ENCODE results near the gene PLEKHG4. TPM values are rescaled to one million over a fixed set of nuclear protein-coding genes. Genes with fewer than 3 reads are reported as not detected.

The PLEKHG4 gene
- total and polyA plus RNA-seq, 9 of the 15 experiments (the other 6 are each of a cell fraction or from before 2014, with no cell fraction given): 3.7 to 36.8 (median 17.9) TPM

DNA sequence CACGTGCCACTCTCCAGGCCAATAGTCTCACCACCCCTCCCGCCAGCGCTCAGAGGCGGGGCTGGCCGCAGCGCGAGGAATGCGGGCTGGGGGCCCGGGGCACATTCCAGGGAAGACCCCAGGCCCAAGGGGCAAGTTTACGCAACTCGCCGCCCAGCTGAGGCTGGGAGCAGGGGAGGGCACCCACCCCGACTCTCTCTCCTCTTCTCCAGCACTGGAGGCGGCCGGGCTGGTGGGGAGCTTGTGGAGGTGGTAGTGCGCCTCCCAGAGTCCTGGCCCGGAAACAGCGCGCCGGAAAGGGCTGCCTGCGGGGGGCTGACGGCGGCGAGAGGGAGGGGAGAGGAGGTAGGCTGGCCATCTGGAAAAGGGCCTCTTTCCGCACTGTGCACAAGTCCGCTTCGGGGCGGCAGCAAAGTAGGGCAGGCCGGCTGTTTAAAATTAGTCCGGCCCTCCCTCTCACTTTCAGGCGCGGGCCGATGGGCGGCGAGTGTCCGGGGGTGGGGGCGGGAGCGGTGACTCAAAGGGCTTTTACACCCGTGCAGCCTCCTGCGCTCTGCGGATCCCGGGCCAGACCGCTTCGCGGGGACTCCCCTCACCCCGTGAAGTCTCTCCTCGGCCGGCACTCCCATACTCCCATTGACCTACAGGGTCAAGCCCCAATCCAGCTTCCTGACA lies 33.1 kb upstream of the PLEKHG4 start (continued):
- TF ChIP-seq SIN3B (IDR thresholded peaks at IDR 0.05; ENCODE audit: low read depth): peak; percentile 42; the same call in 1 of the 2 replicates
- no peak for TF ChIP-seq ZNF785 (CRISPR knock-in tag; IDR thresholded peaks at IDR 0.05)
- 0 out of 2 replicates have a peak, but pooled peaks have one; percentile 11 for TF ChIP-seq ZKSCAN1 (IDR thresholded peaks at IDR 0.05; ENCODE audit: low read depth, low read length)
- no peak for TF ChIP-seq ZNF316 (IDR thresholded peaks at IDR 0.05)
- TF ChIP-seq, protein P1, sequence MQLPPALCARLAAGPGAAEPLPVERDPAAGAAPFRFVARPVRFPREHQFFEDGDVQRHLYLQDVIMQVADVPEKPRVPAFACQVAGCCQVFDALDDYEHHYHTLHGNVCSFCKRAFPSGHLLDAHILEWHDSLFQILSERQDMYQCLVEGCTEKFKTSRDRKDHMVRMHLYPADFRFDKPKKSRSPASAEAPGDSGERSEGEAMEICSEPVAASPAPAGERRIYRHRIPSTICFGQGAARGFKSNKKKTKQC (CRISPR knock-in tag; IDR thresholded peaks at IDR 0.05): no peak
- TF ChIP-seq EGR1 (conservative IDR thresholded peaks at IDR 0.05): peak; percentile 84
- peak; percentile 79 for TF ChIP-seq ZBTB9 (CRISPR knock-in tag; IDR thresholded peaks at IDR 0.05)
- TF ChIP-seq SAP30 (IDR thresholded peaks at IDR 0.05; ENCODE audit: borderline replicate concordance, insufficient read depth, low read depth, low read length, poor library complexity, severe bottlenecking): peak; percentile 33
- no peak for TF ChIP-seq MXD1 (CRISPR knock-in tag; IDR thresholded peaks at IDR 0.05; ENCODE audit: borderline replicate concordance, poor library complexity, severe bottlenecking)
- TF ChIP-seq MYNN (IDR thresholded peaks at IDR 0.05): 0 out of 2 replicates have a peak, but pooled peaks have one; percentile 30
- TF ChIP-seq MYNN (CRISPR knock-in tag; IDR thresholded peaks at IDR 0.05): no peak
- TF ChIP-seq TGIF2 (CRISPR knock-in tag; IDR thresholded peaks at IDR 0.05): peak; percentile 57; the same call in 1 of the 2 replicates
- 0 out of 2 replicates have a peak, but pooled peaks have one; percentile 44 for TF ChIP-seq FOXK1 (CRISPR knock-in tag; IDR thresholded peaks at IDR 0.05; ENCODE audit: borderline replicate concordance)
- TF ChIP-seq, protein P2, sequence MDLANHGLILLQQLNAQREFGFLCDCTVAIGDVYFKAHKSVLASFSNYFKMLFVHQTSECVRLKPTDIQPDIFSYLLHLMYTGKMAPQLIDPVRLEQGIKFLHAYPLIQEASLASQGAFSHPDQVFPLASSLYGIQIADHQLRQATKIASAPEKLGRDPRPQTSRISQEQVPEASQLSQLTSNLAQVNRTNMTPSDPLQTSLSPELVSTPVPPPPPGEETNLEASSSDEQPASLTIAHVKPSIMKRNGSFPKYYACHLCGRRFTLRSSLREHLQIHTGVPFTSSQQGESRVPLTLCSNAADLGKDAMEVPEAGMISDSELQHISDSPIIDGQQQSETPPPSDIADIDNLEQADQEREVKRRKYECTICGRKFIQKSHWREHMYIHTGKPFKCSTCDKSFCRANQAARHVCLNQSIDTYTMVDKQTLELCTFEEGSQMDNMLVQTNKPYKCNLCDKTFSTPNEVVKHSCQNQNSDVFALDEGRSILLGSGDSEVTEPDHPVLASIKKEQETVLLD (IDR thresholded peaks at IDR 0.05): peak; percentile 44; the same call in 1 of the 2 replicates
- no peak for TF ChIP-seq MCM2 (IDR thresholded peaks at IDR 0.05; ENCODE audit: low read depth)
- TF ChIP-seq, protein P3, sequence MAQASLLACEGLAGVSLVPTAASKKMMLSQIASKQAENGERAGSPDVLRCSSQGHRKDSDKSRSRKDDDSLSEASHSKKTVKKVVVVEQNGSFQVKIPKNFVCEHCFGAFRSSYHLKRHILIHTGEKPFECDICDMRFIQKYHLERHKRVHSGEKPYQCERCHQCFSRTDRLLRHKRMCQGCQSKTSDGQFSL (CRISPR knock-in tag; IDR thresholded peaks at IDR 0.05): peak; percentile 90
- TF ChIP-seq, protein P3 (tag; IDR thresholded peaks at IDR 0.05): peak in 1 of 2 experiments; percentile 76; a peak in 2 of 4 replicates
